Measurements from ENCODE around the gene METTL2B. TPM values are rescaled to one million over a fixed set of nuclear protein-coding genes. Genes with fewer than 3 reads are reported as not detected.

The METTL2B gene
- total and polyA plus RNA-seq, 2 of the 13 experiments (the other 11 are each of a cell fraction or from before 2014, with no cell fraction given) = 15.5 to 33.1 TPM

GRCh38 chr7:128431754-128432153 lies 44.8 kb upstream of the METTL2B start (continued):
- TF ChIP-seq ZNF30 (CRISPR knock-in tag; IDR thresholded peaks at IDR 0.05) = no peak
- TF ChIP-seq RERE (CRISPR knock-in tag; IDR thresholded peaks at IDR 0.05; ENCODE audit: low read depth) = no peak
- no peak for TF ChIP-seq NAIF1 (CRISPR knock-in tag; IDR thresholded peaks at IDR 0.05; ENCODE audit: borderline replicate concordance)
- no peak for TF ChIP-seq HNRNPLL (IDR thresholded peaks at IDR 0.05; ENCODE audit: low read depth, low read length, poor library complexity, severe bottlenecking)

DNA sequence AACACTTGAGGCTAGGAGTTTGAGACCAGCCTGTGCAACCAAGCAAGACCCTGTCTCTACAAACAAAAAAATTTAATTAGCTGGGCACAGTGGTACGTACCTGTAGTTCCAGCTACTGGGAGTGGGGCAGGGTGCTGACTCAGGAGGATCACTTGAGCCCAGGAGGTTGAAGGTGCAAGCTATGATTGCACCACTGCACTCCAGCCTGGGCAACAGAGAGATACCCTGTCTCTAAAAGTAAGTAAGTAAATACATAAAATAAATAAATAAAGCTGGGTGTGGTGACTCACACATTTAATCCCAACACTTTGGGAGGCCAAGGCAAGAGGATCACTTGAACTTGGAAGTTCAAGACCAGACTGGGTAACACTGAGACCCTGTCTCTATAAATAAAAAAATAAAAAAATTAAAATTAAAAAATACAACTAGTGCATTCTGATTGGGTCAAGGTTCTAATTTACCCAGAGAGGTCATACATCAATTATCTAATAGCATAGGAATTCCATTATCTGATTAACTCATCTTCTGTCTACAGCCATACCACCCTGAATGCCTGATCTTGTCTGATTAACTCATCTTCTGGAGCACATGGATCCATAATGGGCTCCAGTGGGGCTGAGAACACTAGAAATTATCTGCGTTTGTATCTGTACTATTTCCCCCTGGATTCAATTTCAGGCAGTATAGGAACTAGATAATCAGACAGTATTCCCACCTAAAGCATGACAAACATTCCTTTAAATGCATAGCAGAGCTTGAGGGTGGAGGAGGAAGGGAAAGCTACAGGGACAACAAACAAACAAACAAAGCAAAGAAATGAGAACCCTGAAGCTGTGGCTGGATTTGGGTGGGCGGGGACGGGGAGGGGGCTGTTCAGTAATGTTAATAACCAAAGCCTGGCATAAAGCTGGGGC lies 41.9 kb upstream of the METTL2B start:
- Histone ChIP-seq H3K27me3 (ENCODE audit: control insufficient read depth in 1 of 2, insufficient read depth in 2 of 2, low read length in 2 of 2) (peaks cover 2 to 10% of the 10 kb centered on the region in 2 experiments; a peak in 2 of 5 replicates), H3K27ac (ENCODE audit: extremely low read length, insufficient read depth, low read length) (no peak overlapping the region), H4K20me1 (ENCODE audit: insufficient read depth, low read length) (no peaks in the 10 kb centered on the region), H3K4me2 (ENCODE audit: low read depth, low read length) (peak overlapping the region; percentile 39; the same call in 1 of the 2 replicates), H3K79me2 (ENCODE audit: insufficient read depth, low read length) (no peaks in the 10 kb centered on the region), H3K4me1 (ENCODE audit: insufficient read depth, low read length) (peaks cover 40% of the 10 kb centered on the region), H3K4me3 (replicated peaks in 1 of 3; ENCODE audit: insufficient read depth in 1 of 3, low read depth in 2 of 3, low read length in 3 of 3) (no peak overlapping the region), H3K9me3 (ENCODE audit: low read length) (no peaks in the 10 kb centered on the region), H3K9ac (ENCODE audit: insufficient read depth, low read depth, low read length) (no peak overlapping the region), H2AFZ (ENCODE audit: low read length) (no peak overlapping the region), H3K36me3 (replicated peaks in 1 of 2; ENCODE audit: control insufficient read depth in 1 of 2, insufficient read depth in 2 of 2, low read length in 2 of 2) (no peaks in the 10 kb centered on the region)
- WGBS (ENCODE audit: low lambda C conversion rate) = 5% methylated on average over 4 of the region's 4 CpGs
- POLR2A ChIA-PET = interaction anchor here (0.9 to 3.3 kb wide), 7 partner anchors 10 to 43 kb away, joined by 3 to 54 read pairs (median 6); partner anchors contain the start of gene HILPDA
- FAIRE-seq = no peak
- intact Hi-C loops (cut with micrococcal nuclease; ENCODE audit: unreplicated experiment) = no loop called here
- peak; percentile 60 for ATAC-seq
- CTCF ChIA-PET (ENCODE audit: low intra/inter-chr PET ratio, low total read pairs) = interaction anchor here (2.1 kb wide), 1 partner anchor 27 kb away, joined by 7 read pairs; no protein-coding TSS in a partner anchor
- in situ Hi-C loops (cut with HindIII; ENCODE audit: extremely low pct_ligation_motif_present, low pct_unique_long_range_greater_than_20kb) = loop anchor here (25.0 kb wide), 1 partner anchor 453 kb away; no protein-coding TSS in a partner anchor
- peak; percentile 59 for DNase-seq (ENCODE audit: low spot score)
- BruUV-seq (replicated peaks) = no TSS peak
- TF ChIP-seq TBX3 (IDR thresholded peaks at IDR 0.05; ENCODE audit: borderline replicate concordance) = no peak
- no peak for TF ChIP-seq SRY (CRISPR knock-in tag; IDR thresholded peaks at IDR 0.05)
- TF ChIP-seq ZNF850 (CRISPR knock-in tag; conservative IDR thresholded peaks at IDR 0.05) = no peak
- TF ChIP-seq, protein P1, sequence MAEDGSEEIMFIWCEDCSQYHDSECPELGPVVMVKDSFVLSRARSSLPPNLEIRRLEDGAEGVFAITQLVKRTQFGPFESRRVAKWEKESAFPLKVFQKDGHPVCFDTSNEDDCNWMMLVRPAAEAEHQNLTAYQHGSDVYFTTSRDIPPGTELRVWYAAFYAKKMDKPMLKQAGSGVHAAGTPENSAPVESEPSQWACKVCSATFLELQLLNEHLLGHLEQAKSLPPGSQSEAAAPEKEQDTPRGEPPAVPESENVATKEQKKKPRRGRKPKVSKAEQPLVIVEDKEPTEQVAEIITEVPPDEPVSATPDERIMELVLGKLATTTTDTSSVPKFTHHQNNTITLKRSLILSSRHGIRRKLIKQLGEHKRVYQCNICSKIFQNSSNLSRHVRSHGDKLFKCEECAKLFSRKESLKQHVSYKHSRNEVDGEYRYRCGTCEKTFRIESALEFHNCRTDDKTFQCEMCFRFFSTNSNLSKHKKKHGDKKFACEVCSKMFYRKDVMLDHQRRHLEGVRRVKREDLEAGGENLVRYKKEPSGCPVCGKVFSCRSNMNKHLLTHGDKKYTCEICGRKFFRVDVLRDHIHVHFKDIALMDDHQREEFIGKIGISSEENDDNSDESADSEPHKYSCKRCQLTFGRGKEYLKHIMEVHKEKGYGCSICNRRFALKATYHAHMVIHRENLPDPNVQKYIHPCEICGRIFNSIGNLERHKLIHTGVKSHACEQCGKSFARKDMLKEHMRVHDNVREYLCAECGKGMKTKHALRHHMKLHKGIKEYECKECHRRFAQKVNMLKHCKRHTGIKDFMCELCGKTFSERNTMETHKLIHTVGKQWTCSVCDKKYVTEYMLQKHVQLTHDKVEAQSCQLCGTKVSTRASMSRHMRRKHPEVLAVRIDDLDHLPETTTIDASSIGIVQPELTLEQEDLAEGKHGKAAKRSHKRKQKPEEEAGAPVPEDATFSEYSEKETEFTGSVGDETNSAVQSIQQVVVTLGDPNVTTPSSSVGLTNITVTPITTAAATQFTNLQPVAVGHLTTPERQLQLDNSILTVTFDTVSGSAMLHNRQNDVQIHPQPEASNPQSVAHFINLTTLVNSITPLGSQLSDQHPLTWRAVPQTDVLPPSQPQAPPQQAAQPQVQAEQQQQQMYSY (CRISPR knock-in tag; IDR thresholded peaks at IDR 0.05) = no peak
- no peak for TF ChIP-seq GABPB1 (CRISPR knock-in tag; IDR thresholded peaks at IDR 0.05)
- no peak for TF ChIP-seq PITX1 (CRISPR knock-in tag; IDR thresholded peaks at IDR 0.05)
- TF ChIP-seq FOXP1 (IDR thresholded peaks at IDR 0.05) = no peak
- peak; percentile 75 for TF ChIP-seq FOXP1 (CRISPR knock-in tag; IDR thresholded peaks at IDR 0.05)
